COLO668 (cell line): Measurements from ENCODE around the gene SGMS1.
A peak's percentile ranks its signal among the peaks of the same experiment; 100 is the strongest.
"Not testable (repeated sequence)": the region's sequence is repeated elsewhere in the genome, so short reads cannot be mapped to it uniquely, and the experiment has no call there.

Experiments used
- DNase-seq: peaks from one replicate; lab custom pipeline; 2025; ENCODE audit not compliant: unreplicated experiment; lab: John Stamatoyannopoulos, UW

The SGMS1 gene

DNA sequence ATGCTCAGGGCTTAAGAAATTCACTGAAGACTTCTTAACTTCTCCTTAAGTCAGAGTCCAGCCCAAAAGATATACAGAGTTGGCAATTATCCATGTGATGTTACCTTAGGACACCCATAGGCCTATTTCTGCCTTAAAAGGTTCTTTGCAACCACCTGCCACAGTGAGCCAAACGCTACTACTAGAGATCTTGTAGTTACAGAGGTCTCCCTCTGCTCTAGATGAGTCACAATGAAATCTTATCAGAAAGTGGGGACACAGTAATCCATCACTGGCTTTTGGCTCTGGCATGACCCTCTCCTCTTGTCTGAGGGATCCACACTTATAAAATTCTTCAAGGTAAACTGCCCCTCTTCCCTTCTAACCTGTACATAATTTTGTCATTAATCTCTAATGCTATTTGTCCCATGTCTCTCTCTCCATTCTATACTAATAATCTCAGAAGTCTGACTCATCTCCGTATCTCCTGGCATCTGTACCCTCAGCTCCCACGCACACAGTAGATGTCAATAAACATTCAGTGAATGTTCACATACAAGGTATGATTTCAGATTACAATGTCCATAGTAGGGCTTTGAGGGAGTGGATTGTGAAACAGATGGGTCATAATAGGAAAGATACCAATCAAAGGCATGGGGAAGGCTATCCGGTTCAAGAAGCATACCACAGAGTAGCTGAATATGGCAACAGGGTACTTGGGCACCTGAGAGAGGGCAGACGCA lies 112.1 kb downstream of the SGMS1 start:
- no peak for DNase-seq

DNA sequence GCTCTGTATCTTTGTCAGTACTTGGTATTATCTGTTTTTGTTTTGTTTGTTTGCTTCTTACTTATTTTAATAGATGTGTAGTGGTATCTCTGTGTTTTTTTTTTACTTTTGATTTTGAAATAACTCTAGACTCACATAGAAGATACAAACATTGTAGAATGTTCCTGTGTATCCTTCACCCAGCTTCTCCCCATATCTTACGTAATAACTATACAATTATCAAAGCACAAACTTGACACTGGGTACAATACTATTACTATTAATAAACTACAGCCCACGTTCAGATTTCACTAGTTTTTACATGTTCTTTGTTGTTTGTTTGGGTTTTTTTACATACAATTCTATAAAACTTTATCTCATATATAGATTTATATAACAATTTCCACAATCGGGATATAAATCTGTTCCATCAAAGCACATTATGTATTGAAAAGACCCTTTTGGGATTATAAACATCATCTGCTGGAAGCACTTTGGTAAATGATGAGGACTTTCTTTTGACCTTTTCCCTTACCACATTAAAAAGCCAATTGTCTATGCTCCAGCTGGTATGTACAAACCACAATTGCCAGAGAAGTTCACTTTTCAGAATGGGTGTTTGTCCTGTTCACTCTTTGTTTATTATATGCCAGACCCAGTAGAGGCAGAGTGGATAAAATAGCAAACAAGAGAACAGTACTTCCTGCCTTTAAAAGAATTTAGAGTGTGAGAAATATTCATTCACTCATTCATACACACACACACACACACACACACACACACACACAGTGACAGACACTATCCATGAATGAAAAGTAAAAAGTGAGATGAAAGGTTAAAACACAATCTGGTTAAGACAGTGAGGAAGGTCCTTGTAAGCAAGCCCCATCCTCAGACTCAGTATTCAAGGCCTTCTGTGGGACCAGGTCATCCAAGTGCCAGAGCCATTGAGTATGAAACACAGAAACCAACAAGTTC lies 113.0 kb downstream of the SGMS1 start:
- DNase-seq, result no peak

DNA sequence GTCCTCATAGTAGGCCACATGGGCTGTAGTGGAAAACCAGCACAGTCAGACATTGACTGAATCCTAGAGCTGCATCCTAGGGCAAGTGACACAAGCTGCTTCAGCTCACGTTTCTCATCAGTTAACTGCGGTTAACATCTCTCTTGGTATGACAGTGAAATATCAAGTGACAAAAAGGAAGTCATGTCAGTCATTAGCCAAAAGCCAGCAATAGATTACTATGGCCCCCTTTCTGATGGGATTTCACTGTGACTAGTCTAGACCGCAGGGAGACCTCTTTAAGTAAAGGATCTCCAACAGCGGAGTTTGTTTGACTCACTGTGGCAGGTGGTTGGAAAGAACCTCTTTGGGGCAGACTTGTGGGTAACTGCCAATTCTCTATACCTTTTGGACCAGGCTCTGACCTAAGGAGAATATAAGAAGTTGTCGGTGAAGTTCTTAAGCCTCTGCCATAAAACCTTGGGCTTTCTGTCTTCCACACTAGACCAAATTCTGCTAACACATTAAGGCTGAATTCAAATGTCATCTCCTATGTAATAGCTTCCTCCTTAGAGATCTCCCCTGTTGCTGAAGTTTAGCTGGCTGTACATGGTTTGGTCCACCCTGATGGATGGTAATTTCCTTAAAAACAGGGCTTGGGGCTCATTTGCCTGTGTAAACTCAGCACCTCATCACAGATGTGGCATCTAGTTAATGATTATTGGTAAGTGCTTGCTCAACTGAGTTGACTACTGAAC lies 115.3 kb downstream of the SGMS1 start:
- DNase-seq, result peak; percentile 4

DNA sequence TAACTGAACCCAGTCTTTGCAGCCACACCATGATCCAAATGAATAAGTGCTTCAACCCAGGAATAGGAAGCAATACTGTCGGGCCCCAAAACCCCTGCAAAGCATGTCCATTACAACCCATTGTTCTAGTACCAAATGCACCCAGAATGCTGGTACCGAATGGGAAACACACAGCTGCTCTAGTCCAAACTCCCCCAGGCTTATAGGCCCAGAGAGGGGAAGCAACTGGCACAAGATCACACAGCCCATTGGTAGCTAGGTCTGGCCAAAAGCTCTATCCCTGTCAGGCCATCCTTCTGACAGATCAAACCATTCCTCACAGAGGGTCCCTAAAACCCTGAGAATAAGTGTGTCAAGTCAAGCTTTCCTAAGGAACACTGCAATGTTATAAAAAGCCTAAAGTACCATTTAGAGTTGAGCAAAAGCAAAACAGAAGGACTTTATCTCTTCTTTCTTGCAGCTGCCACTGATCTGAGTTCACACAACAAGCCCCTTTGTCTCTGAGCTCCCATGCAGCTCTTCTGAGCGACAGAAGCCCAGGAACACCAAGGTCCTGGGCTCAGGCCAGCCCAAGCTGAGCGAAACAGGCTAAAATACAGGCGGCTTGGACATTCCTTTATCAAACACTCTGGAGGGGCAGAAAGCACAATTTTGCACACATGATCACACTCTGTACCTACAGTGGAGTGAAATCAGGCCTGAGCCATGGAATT lies 116.7 kb downstream of the SGMS1 start:
- DNase-seq, result no peak

DNA sequence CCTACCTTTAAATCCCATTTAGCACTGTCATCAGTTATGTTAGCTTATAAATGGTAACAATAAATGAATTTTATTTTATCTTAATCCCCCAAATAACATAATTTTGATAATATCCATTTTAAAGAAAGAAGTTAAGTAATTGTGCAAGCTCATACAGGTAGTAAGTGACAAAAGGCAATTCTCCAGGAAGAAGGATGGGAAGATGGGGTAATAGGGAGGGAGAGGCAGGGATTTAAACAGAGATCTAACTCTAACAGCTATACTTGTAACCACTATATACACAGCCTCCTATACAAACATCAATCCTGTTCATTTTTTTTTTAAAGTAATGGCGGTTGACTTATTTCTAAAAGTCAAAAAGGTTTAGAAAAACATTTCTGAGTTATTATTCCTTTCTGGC lies 119.4 kb downstream of the SGMS1 start:
- no peak for DNase-seq

GRCh38 chr10:50503661-50504320 lies 120.0 kb downstream of the SGMS1 start:
- no peak for DNase-seq

- not testable (repeated sequence) for DNase-seq
Measured at GRCh38 chr10:50503156-50503555, 120.6 kb downstream of the SGMS1 start.

GRCh38 chr10:50501924-50502452 lies 121.8 kb downstream of the SGMS1 start:
- no peak for DNase-seq

GRCh38 chr10:50501478-50501877 lies 122.3 kb downstream of the SGMS1 start:
- DNase-seq, result no peak

GRCh38 chr10:50498465-50498864 lies 125.3 kb downstream of the SGMS1 start:
- DNase-seq, result no peak

DNA sequence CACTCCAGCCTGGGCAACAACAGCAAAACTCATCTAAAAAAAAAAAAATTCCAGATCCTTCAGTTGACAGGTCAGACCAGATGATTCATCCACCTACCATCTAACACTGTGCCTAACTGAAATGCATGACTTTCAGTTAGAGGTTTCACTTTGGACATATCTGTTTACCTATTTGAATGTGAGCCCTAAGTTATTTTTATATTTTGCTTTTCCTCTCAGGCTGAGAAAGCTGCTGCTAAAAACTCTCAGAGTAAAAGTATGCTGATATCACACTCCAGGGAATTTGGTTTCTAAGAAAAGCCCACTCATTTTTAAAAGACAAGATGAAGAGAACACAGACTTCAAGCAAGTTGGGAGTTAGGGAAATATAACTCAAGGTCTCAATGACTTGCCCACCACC lies 126.0 kb downstream of the SGMS1 start:
- no peak for DNase-seq

DNA sequence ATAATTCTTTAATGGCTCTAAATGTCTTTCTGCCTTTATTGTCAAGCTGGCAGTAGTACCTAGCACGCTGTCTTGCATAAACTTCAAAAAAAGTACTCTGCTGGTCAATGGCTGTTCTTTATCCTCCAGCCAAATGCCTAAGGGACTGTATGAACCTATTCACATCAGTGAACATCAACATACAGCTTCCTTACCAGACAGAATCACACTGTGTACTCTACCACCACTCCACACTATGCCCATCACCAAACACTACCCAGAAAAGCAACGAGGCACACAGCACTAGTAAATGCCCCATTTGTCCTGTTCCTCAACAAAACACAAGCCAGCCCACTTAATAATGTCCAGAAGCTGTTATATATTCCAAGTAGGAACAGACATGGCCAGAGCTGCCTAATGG lies 127.5 kb downstream of the SGMS1 start:
- no peak for DNase-seq

- no peak for DNase-seq
Measured at GRCh38 chr10:50490241-50490640, 133.5 kb downstream of the SGMS1 start.

- DNase-seq, result not testable (repeated sequence)
Measured at GRCh38 chr10:50484550-50484949, 139.2 kb downstream of the SGMS1 start.

DNA sequence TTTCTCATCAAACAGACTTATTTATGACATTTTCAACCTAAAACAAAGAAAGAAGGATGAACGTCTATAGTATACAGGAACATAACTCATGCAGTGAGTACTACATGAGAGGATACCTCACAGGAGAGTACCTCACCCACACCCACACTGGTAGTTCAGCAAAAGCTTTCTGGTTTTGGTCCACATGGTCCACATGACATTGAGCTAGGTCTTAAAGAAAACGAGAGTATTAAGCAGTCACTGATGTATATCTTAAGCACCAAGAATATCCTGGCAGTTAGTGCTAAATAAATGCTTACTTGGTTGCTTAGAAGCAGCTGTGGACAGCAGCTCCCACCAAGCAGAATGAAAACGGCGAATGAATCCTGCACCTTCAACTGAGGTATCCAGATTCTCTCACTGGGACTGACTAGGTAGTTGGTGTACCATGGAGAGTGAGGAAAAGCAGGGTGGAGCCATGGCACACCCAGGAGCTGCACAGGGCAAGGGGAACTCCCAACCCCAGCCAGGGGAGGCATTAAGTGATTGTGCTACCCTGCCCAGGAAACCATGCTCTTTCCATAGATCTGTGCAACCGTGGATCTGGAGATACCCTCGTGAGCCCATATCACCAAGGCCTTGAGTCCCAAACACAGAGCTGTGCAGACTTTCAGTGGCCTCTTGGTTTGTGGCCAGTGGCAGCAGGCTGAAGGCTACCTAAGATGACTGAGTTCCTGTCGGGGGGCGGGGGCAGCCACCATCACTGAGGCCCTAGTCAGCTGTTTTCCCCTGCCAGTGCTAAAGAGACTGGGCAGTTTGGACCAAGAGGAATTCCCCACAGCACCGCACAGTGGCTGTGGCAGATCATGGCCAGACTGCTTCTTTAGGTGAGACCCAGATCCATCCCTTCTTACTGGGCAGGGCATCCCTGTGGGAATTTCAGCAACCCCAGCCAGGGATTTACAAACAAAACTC lies 143.4 kb downstream of the SGMS1 start:
- DNase-seq, result no peak

GRCh38 chr10:50477287-50478203 lies 146.2 kb downstream of the SGMS1 start:
- DNase-seq, result no peak

DNA sequence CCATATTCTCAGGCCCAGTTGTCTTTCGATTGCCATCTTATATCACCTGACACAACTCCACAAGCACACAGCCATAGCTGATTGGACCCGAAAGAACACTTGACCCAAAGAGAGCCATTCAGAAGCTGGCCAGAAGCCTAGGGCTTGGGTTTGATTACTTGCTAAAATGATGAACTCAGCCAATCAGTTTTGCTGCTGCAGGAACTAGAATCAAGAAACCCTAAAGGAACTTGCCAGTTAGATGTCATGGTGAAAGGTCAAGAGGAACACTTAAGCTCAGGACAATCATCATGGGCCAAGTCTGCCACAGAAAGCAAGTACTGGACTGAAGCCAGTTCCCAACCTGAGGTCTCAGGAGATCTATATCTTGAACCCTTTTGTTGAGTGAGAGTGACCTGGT lies 150.0 kb downstream of the SGMS1 start:
- DNase-seq, result no peak

DNA sequence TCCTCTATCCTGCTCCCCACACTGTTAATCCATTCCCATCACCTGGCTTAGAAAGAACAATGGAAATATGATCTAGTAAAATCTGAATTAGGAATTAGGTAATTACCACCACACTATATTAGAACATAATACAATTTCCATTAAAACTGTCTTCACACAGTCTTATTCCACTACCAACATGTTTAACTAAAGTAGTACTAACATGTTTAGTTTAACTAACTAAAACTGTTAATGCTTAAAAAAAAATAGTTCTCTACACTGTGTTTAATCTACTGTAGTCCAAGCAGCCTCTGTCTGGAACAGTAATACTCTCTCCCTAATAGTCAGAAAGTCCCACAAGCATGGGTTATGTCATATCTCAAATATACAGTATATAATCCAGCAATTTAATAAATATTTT lies 150.8 kb downstream of the SGMS1 start:
- no peak for DNase-seq
